Brain microvascular endothelial cell (primary cell): ENCODE results near the gene DRAM1.

Source experiments
- DNase-seq: peaks from one replicate; pipeline ENCODE4 v3.0.0-alpha.2; 2020
- H3K27ac ChIP-seq: fragments of 250-450 bp; sonication (Bioruptor Pico); 2 replicates; pipeline ENCODE4 v1.5.1; 2020; ENCODE audit warnings: mild to moderate bottlenecking, moderate library complexity
- H3K27me3 ChIP-seq: fragments of 250-450 bp; sonication (Bioruptor Pico); replicated peaks from 2 replicates; pipeline ENCODE4 v1.5.1; 2020; ENCODE audit warnings: mild to moderate bottlenecking
- H3K36me3 ChIP-seq: fragments of 250-450 bp; sonication (Bioruptor Pico); replicated peaks from 2 replicates; pipeline ENCODE4 v1.5.1; 2020; ENCODE audit warnings: mild to moderate bottlenecking
- H3K4me3 ChIP-seq: 2 replicates; pipeline ENCODE4 v1.5.1; 2011; ENCODE audit warnings: low read depth, mild to moderate bottlenecking, control low read depth, low read length, moderate library complexity
- in situ Hi-C: cut with HindIII; loops from 2 replicates; pipeline ENCODE4 v1.10.0; 2017; ENCODE audit warnings: low sequenced_read_pairs, low pct_ligation_motif_present
- TF ChIP-seq, protein P1 (sequence below): IDR thresholded peaks from 2 replicates; pipeline ENCODE4 v1.5.1; 2011; ENCODE audit warnings: low read depth, mild to moderate bottlenecking, moderate library complexity, low read length, control low read depth, inconsistent platforms; ENCODE audit errors: missing control alignments

The DRAM1 gene

DNA sequence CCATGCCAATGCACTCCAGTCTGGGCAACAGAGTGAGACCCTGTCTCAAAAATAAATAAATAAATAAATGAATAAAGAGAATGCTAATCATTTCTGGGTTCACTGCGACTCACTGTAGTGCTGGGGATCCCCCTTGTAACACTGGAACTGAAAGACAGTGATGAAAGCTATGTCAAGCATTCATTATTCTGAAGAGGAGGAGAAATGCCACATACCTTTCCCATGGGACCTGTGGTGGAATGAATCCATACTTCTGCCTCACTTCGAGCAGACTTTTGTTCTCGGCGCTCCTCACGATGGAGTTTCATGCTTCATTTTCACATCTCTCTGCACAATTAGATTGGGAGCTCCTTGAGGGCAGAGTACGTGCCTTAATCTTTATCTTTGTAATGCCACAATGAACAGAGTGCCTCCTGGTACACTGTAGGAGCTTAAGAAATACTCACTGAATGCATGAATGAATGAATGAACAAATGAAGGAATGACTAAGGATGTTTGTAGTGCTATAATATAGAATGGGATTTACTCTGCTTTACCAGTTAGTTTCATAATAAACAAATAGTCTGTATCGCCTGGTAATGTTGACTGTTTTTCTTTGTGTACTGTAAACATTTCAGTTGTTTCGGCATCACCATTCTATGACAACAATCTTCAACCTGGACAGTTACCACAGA lies 45.8 kb downstream of the DRAM1 start:
- in situ Hi-C loops = no loop called here
- no peak overlapping the region for H3K4me3 ChIP-seq
- peaks cover 2% of the 10 kb centered on the region for H3K36me3 ChIP-seq
- no peak for DNase-seq
- no peaks in the 10 kb centered on the region for H3K27me3 ChIP-seq
- no peak overlapping the region for H3K27ac ChIP-seq
- TF ChIP-seq, protein P1, sequence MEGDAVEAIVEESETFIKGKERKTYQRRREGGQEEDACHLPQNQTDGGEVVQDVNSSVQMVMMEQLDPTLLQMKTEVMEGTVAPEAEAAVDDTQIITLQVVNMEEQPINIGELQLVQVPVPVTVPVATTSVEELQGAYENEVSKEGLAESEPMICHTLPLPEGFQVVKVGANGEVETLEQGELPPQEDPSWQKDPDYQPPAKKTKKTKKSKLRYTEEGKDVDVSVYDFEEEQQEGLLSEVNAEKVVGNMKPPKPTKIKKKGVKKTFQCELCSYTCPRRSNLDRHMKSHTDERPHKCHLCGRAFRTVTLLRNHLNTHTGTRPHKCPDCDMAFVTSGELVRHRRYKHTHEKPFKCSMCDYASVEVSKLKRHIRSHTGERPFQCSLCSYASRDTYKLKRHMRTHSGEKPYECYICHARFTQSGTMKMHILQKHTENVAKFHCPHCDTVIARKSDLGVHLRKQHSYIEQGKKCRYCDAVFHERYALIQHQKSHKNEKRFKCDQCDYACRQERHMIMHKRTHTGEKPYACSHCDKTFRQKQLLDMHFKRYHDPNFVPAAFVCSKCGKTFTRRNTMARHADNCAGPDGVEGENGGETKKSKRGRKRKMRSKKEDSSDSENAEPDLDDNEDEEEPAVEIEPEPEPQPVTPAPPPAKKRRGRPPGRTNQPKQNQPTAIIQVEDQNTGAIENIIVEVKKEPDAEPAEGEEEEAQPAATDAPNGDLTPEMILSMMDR = no peak

DNA sequence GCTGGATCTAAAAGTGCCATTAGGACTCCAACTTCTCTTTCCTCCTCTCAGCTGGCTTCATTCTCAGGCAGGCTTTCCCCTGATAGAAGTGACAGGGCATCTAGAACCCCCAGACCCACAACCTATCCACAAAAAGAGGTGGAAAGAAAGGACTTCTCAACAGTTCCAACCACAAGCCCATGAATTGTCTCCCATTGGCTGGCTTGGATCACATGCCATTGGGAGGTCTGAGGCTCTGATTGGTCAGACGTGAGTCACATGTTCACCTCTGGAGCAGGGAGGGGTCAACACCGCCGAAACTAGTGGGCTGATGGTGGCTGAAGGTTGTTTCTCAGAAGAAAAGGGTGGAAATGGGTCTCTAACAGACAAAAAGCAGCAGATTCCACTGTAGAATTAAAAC lies 47.2 kb downstream of the DRAM1 start:
- peak overlapping the region; percentile 66 for H3K27ac ChIP-seq
- H3K27me3 ChIP-seq = no peaks in the 10 kb centered on the region
- H3K36me3 ChIP-seq = peaks cover 2% of the 10 kb centered on the region
- peak; percentile 49 for DNase-seq
- TF ChIP-seq, protein P1 = no peak
- in situ Hi-C loops = no loop called here
- H3K4me3 ChIP-seq = no peak overlapping the region

DNA sequence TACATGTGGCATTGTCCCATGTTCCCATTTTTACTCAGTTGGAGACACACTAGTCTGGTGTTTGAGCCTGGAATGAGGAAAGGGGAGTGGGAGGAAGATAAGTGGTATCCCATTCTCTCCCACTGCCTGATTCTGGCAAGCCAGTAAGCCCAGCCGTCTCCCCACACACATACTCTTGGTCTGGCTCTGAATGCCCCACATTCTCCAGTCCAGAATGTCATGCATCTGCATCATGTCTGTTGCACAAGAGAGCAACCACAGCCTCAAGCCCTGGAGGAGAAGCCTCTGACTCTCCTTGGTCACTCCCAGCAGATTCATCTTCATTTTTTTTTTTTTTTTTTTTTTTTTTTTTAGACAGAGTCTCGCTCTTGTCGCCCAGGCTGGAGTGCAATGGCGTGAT lies 48.0 kb downstream of the DRAM1 start:
- in situ Hi-C loops = no loop called here
- Histone ChIP-seq H3K27me3 (no peaks in the 10 kb centered on the region), H3K4me3 (no peak overlapping the region), H3K36me3 (peaks cover 2% of the 10 kb centered on the region), H3K27ac (peak overlapping the region; percentile 66)
- peak; percentile 98 for DNase-seq
- TF ChIP-seq, protein P1 = no peak

DNA sequence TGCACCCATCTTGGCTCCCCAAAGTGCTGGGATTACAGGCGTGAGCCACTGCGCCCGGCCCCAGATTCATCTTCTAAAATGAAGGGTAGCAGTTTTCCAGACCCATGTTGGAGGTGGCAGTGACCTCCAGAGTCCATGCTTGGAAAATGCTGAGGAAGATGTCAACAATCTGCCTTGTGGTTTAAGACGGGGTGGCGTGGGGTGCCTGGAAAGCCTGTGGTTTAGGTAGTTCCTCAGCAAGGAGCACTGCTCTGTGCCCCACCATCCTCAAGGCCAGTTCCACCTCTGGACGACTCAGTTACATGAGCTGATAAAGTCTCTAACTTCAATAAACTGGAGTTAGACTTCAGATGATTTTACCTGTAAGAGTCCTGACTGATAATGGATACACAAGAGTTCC lies 48.6 kb downstream of the DRAM1 start:
- in situ Hi-C loops = no loop called here
- no peak for DNase-seq
- H3K27ac ChIP-seq = peak overlapping the region; percentile 38
- TF ChIP-seq, protein P1 = no peak
- H3K4me3 ChIP-seq = no peak overlapping the region
- no peaks in the 10 kb centered on the region for H3K27me3 ChIP-seq
- H3K36me3 ChIP-seq = peaks cover 2% of the 10 kb centered on the region

DNA sequence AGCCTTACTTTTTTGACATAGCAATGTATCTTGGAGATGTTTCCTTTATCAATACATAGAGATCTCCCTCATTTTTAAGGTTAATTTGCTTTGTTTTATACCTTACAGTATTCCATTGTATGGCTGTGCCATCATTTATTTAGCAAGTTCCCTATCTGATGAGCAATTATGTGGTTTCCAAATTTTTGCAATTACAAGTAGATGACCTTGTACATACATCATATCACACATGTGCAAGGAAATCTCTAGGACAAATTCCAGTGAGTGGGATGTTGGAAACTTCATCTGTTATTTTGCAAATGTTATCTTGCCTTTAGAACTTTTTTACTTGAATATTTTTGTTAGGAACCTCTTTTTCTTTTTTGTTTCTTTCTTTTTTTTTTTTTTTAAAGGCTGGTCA lies 49.7 kb downstream of the DRAM1 start:
- H3K27ac ChIP-seq = no peak overlapping the region
- DNase-seq = no peak
- TF ChIP-seq, protein P1 = no peak
- in situ Hi-C loops = no loop called here
- no peaks in the 10 kb centered on the region for H3K36me3 ChIP-seq
- no peak overlapping the region for H3K4me3 ChIP-seq
- no peaks in the 10 kb centered on the region for H3K27me3 ChIP-seq

DNA sequence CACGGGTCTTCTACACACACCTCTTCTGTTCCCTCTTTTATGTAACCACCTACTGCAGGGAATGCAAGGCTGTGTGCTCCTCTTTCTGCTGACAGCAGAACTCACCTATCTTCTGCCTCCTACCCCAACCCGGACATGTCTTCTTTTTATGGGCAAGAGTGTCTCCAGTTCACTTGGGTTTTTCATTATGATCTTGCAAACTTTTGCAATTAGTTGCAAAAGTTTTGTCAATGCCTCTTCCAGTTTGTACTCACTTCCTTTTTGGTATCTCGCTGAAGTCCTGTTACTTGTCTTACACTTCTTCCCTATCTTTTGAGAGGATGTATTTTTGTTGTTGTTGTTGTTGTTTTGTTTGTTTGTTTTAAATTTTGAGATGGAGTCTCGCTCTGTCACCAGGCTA lies 50.6 kb downstream of the DRAM1 start:
- Histone ChIP-seq H3K27me3 (no peaks in the 10 kb centered on the region), H3K27ac (no peak overlapping the region), H3K36me3 (no peaks in the 10 kb centered on the region), H3K4me3 (no peak overlapping the region)
- no peak for DNase-seq
- in situ Hi-C loops = no loop called here
- TF ChIP-seq, protein P1 = no peak
